Measurements from ENCODE around the gene DIDO1. TPM values are rescaled to one million over a fixed set of nuclear protein-coding genes. Genes with fewer than 3 reads are reported as not detected.

The DIDO1 gene
- total and polyA plus RNA-seq, 5 experiments from 2014 or later: 26.8 to 132 (median 45.8) TPM

DNA sequence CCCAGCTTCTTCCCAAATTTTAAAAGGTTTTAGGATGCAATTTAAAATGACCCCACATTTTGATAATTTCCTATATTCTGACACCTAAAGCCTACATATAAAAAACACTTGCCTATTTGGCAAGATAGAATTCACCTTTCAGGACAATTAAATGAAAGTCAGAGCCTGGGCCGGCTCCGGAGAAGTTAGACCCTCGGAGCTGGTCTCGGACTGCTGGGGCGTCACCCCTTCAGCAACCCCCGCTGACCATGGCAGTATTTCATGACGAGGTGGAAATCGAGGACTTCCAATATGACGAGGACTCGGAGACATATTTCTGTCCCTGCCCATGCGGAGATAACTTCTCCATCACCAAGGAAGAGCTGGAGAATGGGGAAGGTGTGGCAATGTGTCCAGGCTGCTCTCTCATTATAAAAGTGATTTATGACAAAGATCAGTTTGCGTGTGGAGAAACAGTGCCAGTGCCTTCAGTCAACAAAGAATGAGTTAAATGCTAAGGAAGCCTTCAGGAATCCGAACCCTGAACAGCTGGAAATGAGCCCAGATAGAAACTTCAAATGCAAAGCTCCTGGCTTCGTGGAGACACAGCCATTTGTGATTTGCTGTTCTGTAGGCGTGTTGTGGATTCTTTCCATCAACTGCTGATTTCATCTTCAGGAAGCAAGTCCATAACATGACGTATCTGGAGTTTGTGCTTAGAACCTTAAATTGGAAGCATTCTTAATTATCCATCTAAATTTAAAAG, 80.7 kb downstream of the DIDO1 start:
- ATAC-seq (no peak), DNase-seq (no peak)
- Mint-ChIP-seq H3K4me3 (no peak overlapping the region), H3K27ac (no peak overlapping the region), H3K27me3 (no peaks in the 10 kb centered on the region), H3K9me3 (no peaks in the 10 kb centered on the region), H3K36me3 (peaks cover 0 to 24% (median 4%) of the 10 kb centered on the region in 3 donors), H3K4me1 (peaks cover 0 to 2% (median 0%) of the 10 kb centered on the region in 4 donors)
- POLR2A ChIA-PET: no interaction called here

- H3K4me3 Mint-ChIP-seq: no peak overlapping the region
- H3K9me3 Mint-ChIP-seq: no peaks in the 10 kb centered on the region
- no peaks in the 10 kb centered on the region for H3K27me3 Mint-ChIP-seq
- H3K27ac Mint-ChIP-seq: no peak overlapping the region
- DNase-seq: no peak
- peaks cover 0 to 17% (median 4%) of the 10 kb centered on the region in 3 donors for H3K36me3 Mint-ChIP-seq
- POLR2A ChIA-PET: no interaction called here
- peaks cover 0 to 2% (median 0%) of the 10 kb centered on the region in 4 donors for H3K4me1 Mint-ChIP-seq
- no peak for ATAC-seq
Observed at GRCh38 chr20:62844182-62844581, 82.1 kb downstream of the DIDO1 start.

DNA sequence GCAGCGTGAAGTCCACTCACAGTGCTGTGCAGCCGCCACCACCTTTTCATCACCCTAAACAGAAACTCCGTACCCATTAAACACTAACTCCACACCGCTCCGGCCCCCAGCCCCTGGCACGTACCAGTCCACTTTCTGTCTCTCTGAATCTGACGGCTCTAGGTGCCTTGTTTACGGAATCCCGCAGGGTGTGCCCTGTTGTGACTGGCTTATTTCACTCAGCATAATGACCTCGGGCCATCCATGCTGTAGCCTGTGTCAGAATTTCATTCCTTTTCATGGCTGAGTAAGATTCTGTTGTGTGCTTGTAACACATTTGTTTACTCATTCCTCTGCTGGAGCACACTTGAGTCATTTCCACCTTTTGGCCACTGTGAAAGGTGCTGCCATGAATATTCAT, 82.6 kb downstream of the DIDO1 start:
- Mint-ChIP-seq H3K27me3 (no peaks in the 10 kb centered on the region), H3K4me3 (no peak overlapping the region), H3K27ac (peak overlapping the region in 1 of 10 donors; percentile 69), H3K9me3 (no peaks in the 10 kb centered on the region), H3K4me1 (peaks cover 0 to 2% (median 0%) of the 10 kb centered on the region in 4 donors), H3K36me3 (peaks cover 0 to 17% (median 4%) of the 10 kb centered on the region in 3 donors)
- POLR2A ChIA-PET: no interaction called here
- no peak for DNase-seq
- no peak for ATAC-seq

GRCh38 chr20:62841705-62842212, 84.5 kb downstream of the DIDO1 start:
- no peaks in the 10 kb centered on the region for H3K9me3 Mint-ChIP-seq
- H3K4me1 Mint-ChIP-seq: peaks cover 0 to 4% (median under 1%) of the 10 kb centered on the region in 4 donors
- H3K27ac Mint-ChIP-seq: no peak overlapping the region
- H3K27me3 Mint-ChIP-seq: no peaks in the 10 kb centered on the region
- POLR2A ChIA-PET: interaction anchor here (1.8 kb wide), 1 partner anchor 48 kb away, joined by 6 read pairs; no protein-coding TSS in a partner anchor
- no peak for ATAC-seq
- peaks cover 0 to 15% (median 3%) of the 10 kb centered on the region in 3 donors for H3K36me3 Mint-ChIP-seq
- no peak overlapping the region for H3K4me3 Mint-ChIP-seq
- DNase-seq: no peak

- peaks cover 0 to 7% (median 3%) of the 10 kb centered on the region in 3 donors for H3K36me3 Mint-ChIP-seq
- DNase-seq: no peak
Observed at GRCh38 chr20:62840244-62841197, 85.8 kb downstream of the DIDO1 start.

GRCh38 chr20:62839816-62840215, 86.5 kb downstream of the DIDO1 start:
- DNase-seq: no peak
- H3K9me3 Mint-ChIP-seq: no peaks in the 10 kb centered on the region
- peaks cover 0 to 8% (median 0%) of the 10 kb centered on the region in 5 donors for H3K27me3 Mint-ChIP-seq
- no peak for ATAC-seq
- H3K4me3 Mint-ChIP-seq: no peak overlapping the region
- H3K27ac Mint-ChIP-seq: peak overlapping the region in 4 of 10 donors; percentile 14 to 76 (median 54)
- H3K4me1 Mint-ChIP-seq: peaks cover 0 to 4% (median under 1%) of the 10 kb centered on the region in 4 donors
- H3K36me3 Mint-ChIP-seq: peaks cover 0 to 3% (median 3%) of the 10 kb centered on the region in 3 donors
- POLR2A ChIA-PET: no interaction called here

More at GRCh38 chr20:62840244-62841197, 85.8 kb downstream of the DIDO1 start:
- no peak overlapping the region for H3K4me3 Mint-ChIP-seq
- POLR2A ChIA-PET: interaction anchor here (1.8 kb wide), 1 partner anchor 46 kb away, joined by 6 read pairs; no protein-coding TSS in a partner anchor
- peaks cover 0 to 3% (median 0%) of the 10 kb centered on the region in 5 donors for H3K27me3 Mint-ChIP-seq
- peaks cover 0 to 4% (median under 1%) of the 10 kb centered on the region in 4 donors for H3K4me1 Mint-ChIP-seq
- no peak overlapping the region for H3K27ac Mint-ChIP-seq
- no peaks in the 10 kb centered on the region for H3K9me3 Mint-ChIP-seq
- ATAC-seq: no peak

- Mint-ChIP-seq H3K4me1 (peaks cover 0 to 4% (median under 1%) of the 10 kb centered on the region in 4 donors), H3K4me3 (no peak overlapping the region), H3K27ac (no peak overlapping the region), H3K27me3 (peaks cover 0 to 8% (median 0%) of the 10 kb centered on the region in 5 donors), H3K9me3 (no peaks in the 10 kb centered on the region), H3K36me3 (peaks cover 0 to 3% (median 3%) of the 10 kb centered on the region in 3 donors)
- ATAC-seq (no peak), DNase-seq (no peak)
- POLR2A ChIA-PET: interaction anchor here (0.6 kb wide), 1 partner anchor 24 kb away, joined by 3 read pairs; no protein-coding TSS in a partner anchor
Observed at GRCh38 chr20:62839261-62839660, 87.0 kb downstream of the DIDO1 start.

DNA sequence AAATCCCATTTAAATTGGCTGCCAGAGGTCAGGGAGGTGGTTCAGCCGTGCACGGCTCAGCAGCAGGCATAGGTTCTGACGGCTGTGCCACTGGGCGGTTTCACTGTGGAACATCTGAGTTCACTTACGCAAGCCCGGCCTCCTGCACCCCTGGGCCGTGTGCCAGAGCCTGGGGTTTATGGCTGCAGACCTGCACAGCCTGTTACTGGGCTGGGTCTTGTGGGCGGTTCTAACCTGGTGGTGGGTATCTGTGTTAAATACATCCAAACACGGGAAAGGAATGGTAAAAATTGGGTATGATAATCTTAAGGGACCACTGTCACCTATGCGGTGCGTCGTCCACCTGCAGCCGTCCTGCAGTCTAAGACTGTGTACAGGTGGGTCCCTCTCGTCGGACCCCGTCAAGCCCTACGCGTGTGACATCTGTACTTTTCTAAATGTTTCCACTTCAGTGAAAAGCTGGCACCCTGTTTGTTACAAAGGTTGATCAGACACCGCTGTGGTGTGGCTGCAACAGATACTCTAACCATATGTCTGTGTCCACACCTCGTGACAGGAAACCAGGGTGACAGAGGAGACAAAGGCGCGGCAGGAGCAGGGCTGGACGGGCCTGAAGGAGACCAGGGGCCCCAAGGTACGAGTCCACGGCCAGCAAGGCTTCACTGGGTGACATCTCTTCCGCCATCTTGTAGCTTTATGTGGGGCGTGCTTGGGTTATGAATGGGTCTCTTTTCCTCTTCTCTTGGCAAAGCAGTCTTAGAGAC, 88.0 kb downstream of the DIDO1 start:
- peak in 1 of 2 donors; percentile 77 for ATAC-seq
- POLR2A ChIA-PET: no interaction called here
- Mint-ChIP-seq H3K27me3 (peaks cover 0 to 8% (median 0%) of the 10 kb centered on the region in 5 donors), H3K4me1 (peaks cover 0 to 4% (median under 1%) of the 10 kb centered on the region in 4 donors), H3K4me3 (no peak overlapping the region), H3K27ac (peak overlapping the region in 1 of 10 donors; percentile 70), H3K36me3 (peaks cover 0 to 3% (median 2%) of the 10 kb centered on the region in 3 donors), H3K9me3 (no peaks in the 10 kb centered on the region)
- DNase-seq: peak in 1 of 10 donors; percentile 64

DNA sequence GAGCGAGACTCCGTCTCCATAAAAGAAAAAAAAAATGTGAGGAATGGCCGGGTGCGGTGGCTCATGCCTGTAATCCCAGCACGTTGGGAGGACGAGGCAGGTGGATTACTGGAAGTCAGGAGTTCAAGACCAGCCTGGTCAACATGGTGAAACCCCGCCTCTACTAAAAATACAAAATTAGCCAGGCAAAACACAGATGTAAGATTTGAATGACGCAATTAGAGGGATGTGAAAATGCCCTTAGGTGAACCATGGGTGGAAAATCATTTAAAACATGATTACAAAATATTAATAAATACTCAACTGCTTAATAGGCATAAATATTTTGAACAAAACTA, 88.5 kb downstream of the DIDO1 start:
- ATAC-seq (peak in 1 of 2 donors; percentile 29), DNase-seq (no peak)
- Mint-ChIP-seq H3K4me1 (peaks cover 0 to 7% (median 2%) of the 10 kb centered on the region in 4 donors), H3K4me3 (no peak overlapping the region), H3K36me3 (peaks cover 0 to 3% (median 0%) of the 10 kb centered on the region in 3 donors), H3K27ac (no peak overlapping the region), H3K27me3 (peaks cover 0 to 8% (median 0%) of the 10 kb centered on the region in 5 donors), H3K9me3 (no peaks in the 10 kb centered on the region)
- POLR2A ChIA-PET: no interaction called here

- no peak for DNase-seq
- peaks cover 0 to 8% (median 0%) of the 10 kb centered on the region in 5 donors for H3K27me3 Mint-ChIP-seq
- no peak overlapping the region for H3K4me3 Mint-ChIP-seq
- no peaks in the 10 kb centered on the region for H3K9me3 Mint-ChIP-seq
- H3K27ac Mint-ChIP-seq: no peak overlapping the region
- peaks cover 0 to 3% (median 0%) of the 10 kb centered on the region in 3 donors for H3K36me3 Mint-ChIP-seq
- H3K4me1 Mint-ChIP-seq: peaks cover 0 to 14% (median 4%) of the 10 kb centered on the region in 4 donors
- ATAC-seq: no peak
- POLR2A ChIA-PET: no interaction called here
Observed at GRCh38 chr20:62836967-62837490, 89.3 kb downstream of the DIDO1 start.

- Mint-ChIP-seq H3K36me3 (peaks cover 0 to 2% (median 0%) of the 10 kb centered on the region in 3 donors), H3K4me1 (peaks cover 0 to 19% (median 5%) of the 10 kb centered on the region in 4 donors), H3K27me3 (peaks cover 0 to 8% (median 0%) of the 10 kb centered on the region in 5 donors), H3K27ac (no peak overlapping the region), H3K9me3 (no peaks in the 10 kb centered on the region), H3K4me3 (no peak overlapping the region)
- POLR2A ChIA-PET: no interaction called here
- DNase-seq: no peak
- ATAC-seq: no peak
Observed at GRCh38 chr20:62835931-62836861, 90.1 kb downstream of the DIDO1 start.

Measured in naive thymus-derived CD8-positive, alpha-beta T cell (primary cell).